Measurements from ENCODE around the gene KRCC1. TPM values are rescaled to one million over a fixed set of nuclear protein-coding genes. Genes with fewer than 3 reads are reported as not detected.

The KRCC1 gene
- total RNA-seq, 1 donor from 2014 or later: 33.9 TPM

GRCh38 chr2:88038263-88039105 lies 17.1 kb downstream of the KRCC1 start:
- Histone ChIP-seq H4K20me1 (ENCODE audit: low read depth) (no peaks in the 10 kb centered on the region), H3K27me3 (no peaks in the 10 kb centered on the region), H3K9ac (no peak overlapping the region), H2AFZ (replicated peaks) (no peak overlapping the region), H3K9me3 (ENCODE audit: low read depth) (no peaks in the 10 kb centered on the region), H3F3A (ENCODE audit: low read depth) (no peaks in the 10 kb centered on the region), H3K79me2 (ENCODE audit: low read depth) (peaks cover 16% of the 10 kb centered on the region), H3K4me3 (no peak overlapping the region), H3K4me2 (no peak overlapping the region), H3K4me1 (peaks cover 6% of the 10 kb centered on the region), H3K27ac (no peak overlapping the region), H3K36me3 (peaks cover 9% of the 10 kb centered on the region)
- Mint-ChIP-seq H3K36me3 (peaks cover 27% of the 10 kb centered on the region), H3K4me1 (no peaks in the 10 kb centered on the region), H3K9me3 (no peaks in the 10 kb centered on the region), H3K27ac (no peak overlapping the region), H3K4me3 (no peak overlapping the region), H3K27me3 (ENCODE audit: insufficient read depth, low read depth) (no peaks in the 10 kb centered on the region)
- DNase-seq (ENCODE audit: low spot score): no peak
- TF ChIP-seq CTCF (IDR thresholded peaks at IDR 0.05): no peak
- no peak for TF ChIP-seq EZH2 (IDR thresholded peaks at IDR 0.05)
- no peak for TF ChIP-seq EZH2phosphoT487 (IDR thresholded peaks at IDR 0.05)

GRCh38 chr2:88036606-88037005 lies 19.0 kb downstream of the KRCC1 start:
- H3K4me2 ChIP-seq: no peak overlapping the region
- H4K20me1 ChIP-seq (ENCODE audit: low read depth): no peaks in the 10 kb centered on the region
- Mint-ChIP-seq H3K4me3 (no peak overlapping the region), H3K27ac (no peak overlapping the region), H3K4me1 (no peaks in the 10 kb centered on the region), H3K36me3 (peaks cover 26% of the 10 kb centered on the region), H3K9me3 (no peaks in the 10 kb centered on the region), H3K27me3 (ENCODE audit: insufficient read depth, low read depth) (no peaks in the 10 kb centered on the region)
- H3K4me3 ChIP-seq: no peak overlapping the region
- no peaks in the 10 kb centered on the region for H3K4me1 ChIP-seq
- TF ChIP-seq CTCF (IDR thresholded peaks at IDR 0.05) (no peak), EZH2 (IDR thresholded peaks at IDR 0.05) (no peak), EZH2phosphoT487 (IDR thresholded peaks at IDR 0.05) (no peak)
- H3K27ac ChIP-seq: no peak overlapping the region
- no peaks in the 10 kb centered on the region for H3K9me3 ChIP-seq (ENCODE audit: low read depth)
- H3K79me2 ChIP-seq (ENCODE audit: low read depth): peaks cover 4% of the 10 kb centered on the region
- H2AFZ ChIP-seq (replicated peaks): no peak overlapping the region
- no peak overlapping the region for H3K9ac ChIP-seq
- no peak for DNase-seq (ENCODE audit: low spot score)
- peaks cover 9% of the 10 kb centered on the region for H3K36me3 ChIP-seq
- H3F3A ChIP-seq (ENCODE audit: low read depth): no peaks in the 10 kb centered on the region
- no peaks in the 10 kb centered on the region for H3K27me3 ChIP-seq

GRCh38 chr2:88036182-88036581 lies 19.4 kb downstream of the KRCC1 start:
- no peak for DNase-seq (ENCODE audit: low spot score)
- Mint-ChIP-seq H3K36me3 (peaks cover 26% of the 10 kb centered on the region), H3K4me1 (no peaks in the 10 kb centered on the region), H3K9me3 (no peaks in the 10 kb centered on the region), H3K27me3 (ENCODE audit: insufficient read depth, low read depth) (no peaks in the 10 kb centered on the region), H3K4me3 (no peak overlapping the region), H3K27ac (no peak overlapping the region)
- Histone ChIP-seq H2AFZ (replicated peaks) (no peak overlapping the region), H3K27ac (no peak overlapping the region), H3K4me3 (no peak overlapping the region), H3K27me3 (no peaks in the 10 kb centered on the region), H3K4me2 (no peak overlapping the region), H3K9ac (no peak overlapping the region), H3K79me2 (ENCODE audit: low read depth) (peaks cover under 1% of the 10 kb centered on the region), H3K4me1 (no peaks in the 10 kb centered on the region), H4K20me1 (ENCODE audit: low read depth) (no peaks in the 10 kb centered on the region), H3F3A (ENCODE audit: low read depth) (no peaks in the 10 kb centered on the region), H3K36me3 (peaks cover 9% of the 10 kb centered on the region), H3K9me3 (ENCODE audit: low read depth) (no peaks in the 10 kb centered on the region)
- TF ChIP-seq EZH2 (IDR thresholded peaks at IDR 0.05): no peak
- TF ChIP-seq EZH2phosphoT487 (IDR thresholded peaks at IDR 0.05): no peak
- no peak for TF ChIP-seq CTCF (IDR thresholded peaks at IDR 0.05)
